MG63 (cell line): ENCODE measurements around the gene PEF1. TPM values are rescaled to one million over a fixed set of nuclear protein-coding genes. Genes with fewer than 3 reads are reported as not detected.
"Not testable (repeated sequence)": the region's sequence is repeated elsewhere in the genome, so short reads cannot be mapped to it uniquely, and the experiment has no call there.

ENCODE experiments used
- DNase-seq: peaks from one replicate; pipeline ENCODE4 v3.0.0-alpha.2; 2020
- H3K27me3 ChIP-seq: fragments of 250-450 bp; sonication (Bioruptor Pico); 2 replicates; pipeline ENCODE4 v1.5.1; 2020; ENCODE audit warnings: mild to moderate bottlenecking, moderate library complexity
- H3K36me3 ChIP-seq: fragments of 250-450 bp; sonication (Bioruptor Pico); 2 replicates; pipeline ENCODE4 v1.5.1; 2020; ENCODE audit warnings: mild to moderate bottlenecking, moderate library complexity
- H3K4me3 ChIP-seq: fragments of 250-450 bp; sonication (Bioruptor Pico); 2 replicates; pipeline ENCODE4 v1.5.1; 2020; ENCODE audit warnings: mild to moderate bottlenecking, moderate library complexity
- H3K9me3 ChIP-seq: fragments of 250-450 bp; sonication (Bioruptor Pico); 2 replicates; pipeline ENCODE4 v1.5.1; 2020; ENCODE audit warnings: mild to moderate bottlenecking, moderate library complexity
- total RNA-seq: library from RNA; depleted of rRNA; stranded (reverse); fragments of >200 nt; shearing (Covaris generic); gene quantifications from 2 replicates; pipeline ENCODE4 v1.2.3, GENCODE V29; 2014; ENCODE audit warnings: low replicate concordance

Gene PEF1
- total RNA-seq, 1 experiment from 2014 or later = 96.9 TPM

GRCh38 chr1:31591425-31592093, 53.1 kb downstream of the PEF1 start:
- peak; percentile 83 for DNase-seq
- Histone ChIP-seq H3K36me3 (no peaks in the 10 kb centered on the region), H3K27me3 (no peaks in the 10 kb centered on the region), H3K9me3 (no peaks in the 10 kb centered on the region), H3K4me3 (no peak overlapping the region)

GRCh38 chr1:31588751-31589515, 55.7 kb downstream of the PEF1 start:
- H3K27me3 ChIP-seq = no peaks in the 10 kb centered on the region
- H3K9me3 ChIP-seq = no peaks in the 10 kb centered on the region
- H3K36me3 ChIP-seq = no peaks in the 10 kb centered on the region
- no peak overlapping the region for H3K4me3 ChIP-seq
- no peak for DNase-seq

- no peaks in the 10 kb centered on the region for H3K27me3 ChIP-seq
- DNase-seq = peak; percentile 59
- H3K36me3 ChIP-seq = no peaks in the 10 kb centered on the region
- H3K4me3 ChIP-seq = no peak overlapping the region
- H3K9me3 ChIP-seq = no peaks in the 10 kb centered on the region
Observed at GRCh38 chr1:31587720-31588423, 56.8 kb downstream of the PEF1 start.

GRCh38 chr1:31587328-31587699, 57.4 kb downstream of the PEF1 start:
- not testable (repeated sequence) for H3K27me3 ChIP-seq, DNase-seq, H3K36me3 ChIP-seq, H3K4me3 ChIP-seq, H3K9me3 ChIP-seq

- H3K36me3 ChIP-seq = no peaks in the 10 kb centered on the region
- no peaks in the 10 kb centered on the region for H3K27me3 ChIP-seq
- no peak for DNase-seq
- no peak overlapping the region for H3K4me3 ChIP-seq
- H3K9me3 ChIP-seq = no peaks in the 10 kb centered on the region
Observed at GRCh38 chr1:31586376-31587327, 58.0 kb downstream of the PEF1 start.

- Histone ChIP-seq H3K27me3 (no peaks in the 10 kb centered on the region), H3K4me3 (no peak overlapping the region), H3K36me3 (no peaks in the 10 kb centered on the region), H3K9me3 (no peaks in the 10 kb centered on the region)
- no peak for DNase-seq
Observed at GRCh38 chr1:31585736-31586365, 58.8 kb downstream of the PEF1 start.

- H3K4me3 ChIP-seq = no peak overlapping the region
- DNase-seq = no peak
- H3K27me3 ChIP-seq = no peaks in the 10 kb centered on the region
- no peaks in the 10 kb centered on the region for H3K9me3 ChIP-seq
- no peaks in the 10 kb centered on the region for H3K36me3 ChIP-seq
Observed at GRCh38 chr1:31584869-31585735, 59.6 kb downstream of the PEF1 start.

- Histone ChIP-seq H3K9me3 (no peaks in the 10 kb centered on the region), H3K4me3 (no peak overlapping the region), H3K27me3 (no peaks in the 10 kb centered on the region), H3K36me3 (no peaks in the 10 kb centered on the region)
- DNase-seq = peak; percentile 52
Observed at GRCh38 chr1:31583995-31584868, 60.4 kb downstream of the PEF1 start.

DNA sequence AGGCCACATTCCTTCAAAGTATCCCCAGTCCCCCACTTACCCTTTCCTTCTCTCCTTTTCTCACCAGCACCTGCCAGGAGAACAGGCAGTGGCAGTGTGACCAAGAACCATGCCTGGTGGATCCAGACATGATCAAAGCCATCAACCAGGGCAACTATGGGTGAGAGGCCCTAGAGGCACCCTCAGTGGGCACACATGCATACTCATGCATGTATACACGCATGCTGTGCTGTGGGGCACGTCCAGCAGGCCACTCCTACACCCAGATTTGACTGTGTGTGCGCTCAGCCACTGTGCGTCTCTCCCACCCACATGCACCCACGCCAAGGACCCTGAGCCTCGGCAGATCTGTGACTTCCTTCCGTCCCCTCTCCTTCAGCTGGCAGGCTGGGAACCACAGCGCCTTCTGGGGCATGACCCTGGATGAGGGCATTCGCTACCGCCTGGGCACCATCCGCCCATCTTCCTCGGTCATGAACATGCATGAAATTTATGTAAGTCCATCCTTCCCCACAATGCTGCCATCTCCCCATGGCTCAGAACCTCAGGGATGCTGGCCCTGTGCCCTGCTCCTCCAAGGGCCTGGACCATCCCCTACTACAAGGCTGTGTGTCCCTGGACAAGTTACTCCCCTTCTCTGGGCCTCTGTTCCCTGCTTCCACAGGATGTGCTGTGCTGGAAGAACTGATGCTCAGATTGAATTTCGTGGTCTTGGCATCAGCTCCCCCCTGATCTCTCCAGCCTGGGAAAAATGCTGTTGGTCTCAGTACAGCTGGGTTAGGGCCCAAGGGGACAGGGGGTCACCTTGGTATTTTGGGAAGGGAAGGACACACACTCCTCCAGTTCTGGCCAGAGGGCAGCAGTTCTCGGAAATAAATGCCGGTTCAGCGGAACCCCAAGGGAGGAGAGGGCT, 61.3 kb downstream of the PEF1 start:
- DNase-seq = no peak
- no peaks in the 10 kb centered on the region for H3K36me3 ChIP-seq

GRCh38 chr1:31581821-31582810, 62.6 kb downstream of the PEF1 start:
- H3K36me3 ChIP-seq = no peaks in the 10 kb centered on the region
- no peak overlapping the region for H3K4me3 ChIP-seq
- no peaks in the 10 kb centered on the region for H3K27me3 ChIP-seq
- no peaks in the 10 kb centered on the region for H3K9me3 ChIP-seq
- DNase-seq = no peak

More for the DNA sequence above, 61.3 kb downstream of the PEF1 start:
- H3K4me3 ChIP-seq = no peak overlapping the region
- no peaks in the 10 kb centered on the region for H3K27me3 ChIP-seq
- H3K9me3 ChIP-seq = no peaks in the 10 kb centered on the region

GRCh38 chr1:31580891-31581603, 63.6 kb downstream of the PEF1 start:
- no peak for DNase-seq
- Histone ChIP-seq H3K27me3 (no peaks in the 10 kb centered on the region), H3K36me3 (no peaks in the 10 kb centered on the region), H3K4me3 (no peak overlapping the region), H3K9me3 (no peaks in the 10 kb centered on the region)

- DNase-seq = no peak
- Histone ChIP-seq H3K36me3 (no peaks in the 10 kb centered on the region), H3K4me3 (no peak overlapping the region), H3K9me3 (no peaks in the 10 kb centered on the region), H3K27me3 (no peaks in the 10 kb centered on the region)
Observed at GRCh38 chr1:31580513-31580870, 64.2 kb downstream of the PEF1 start.
